ENCODE data around the gene EXD3. TPM values are rescaled to one million over a fixed set of nuclear protein-coding genes. Genes with fewer than 3 reads are reported as not detected.

Gene EXD3
- total and polyA plus RNA-seq, 2 of the 13 experiments (the other 11 are each of a cell fraction or from before 2014, with no cell fraction given): 2.7 to 4.8 TPM

GRCh38 chr9:137371946-137372651 lies 50.9 kb downstream of the EXD3 start:
- H3K27me3 ChIP-seq (ENCODE audit: control insufficient read depth in 1 of 2, insufficient read depth in 2 of 2, low read length in 2 of 2): peaks cover 3 to 7% of the 10 kb centered on the region in 2 experiments; a peak in 2 of 5 replicates
- H3K9me3 ChIP-seq (ENCODE audit: low read length): no peaks in the 10 kb centered on the region
- in situ Hi-C loops (cut with HindIII; ENCODE audit: extremely low pct_ligation_motif_present, low pct_unique_long_range_greater_than_20kb): no loop called here
- H3K79me2 ChIP-seq (ENCODE audit: insufficient read depth, low read length): no peaks in the 10 kb centered on the region
- no peak for TF ChIP-seq SKI (IDR thresholded peaks at IDR 0.05; ENCODE audit: partially characterized antibody)
- TF ChIP-seq RFX5 (IDR thresholded peaks at IDR 0.05; ENCODE audit: low read depth, low read length): no peak
- 0 out of 2 replicates have a peak, but pooled peaks have one; percentile 24 for TF ChIP-seq ZNF143 (CRISPR knock-in tag; IDR thresholded peaks at IDR 0.05)
- no peak for TF ChIP-seq DMTF1 (CRISPR knock-in tag; IDR thresholded peaks at IDR 0.05)
- TF ChIP-seq ZNF687 (CRISPR knock-in tag; IDR thresholded peaks at IDR 0.05): 0 out of 2 replicates have a peak, but pooled peaks have one; percentile 8
- CTCF ChIA-PET (ENCODE audit: low intra/inter-chr PET ratio, low total read pairs): no interaction called here
- H3K4me1 ChIP-seq (ENCODE audit: insufficient read depth, low read length): peaks cover 8% of the 10 kb centered on the region; the same call in 1 of the 2 replicates
- ATAC-seq: peak; percentile 7; the same call in 2 of the 3 replicates
- no peaks in the 10 kb centered on the region for H3K36me3 ChIP-seq (replicated peaks in 1 of 2; ENCODE audit: control insufficient read depth in 1 of 2, insufficient read depth in 2 of 2, low read length in 2 of 2)
- H3K4me2 ChIP-seq (ENCODE audit: low read depth, low read length): no peak overlapping the region
- H2AFZ ChIP-seq (ENCODE audit: low read length): no peak overlapping the region
- H3K4me3 ChIP-seq (replicated peaks in 1 of 3; ENCODE audit: insufficient read depth in 1 of 3, low read depth in 2 of 3, low read length in 3 of 3): no peak overlapping the region
- no peaks in the 10 kb centered on the region for H4K20me1 ChIP-seq (ENCODE audit: insufficient read depth, low read length)
- intact Hi-C loops (cut with micrococcal nuclease; ENCODE audit: unreplicated experiment): no loop called here
- no peak overlapping the region for H3K9ac ChIP-seq (ENCODE audit: insufficient read depth, low read depth, low read length)
- H3K27ac ChIP-seq (ENCODE audit: extremely low read length, insufficient read depth, low read length): no peak overlapping the region
- WGBS (ENCODE audit: low lambda C conversion rate): 73% methylated on average over 12 of the region's 25 CpGs
- FAIRE-seq: no peak
- POLR2A ChIA-PET: no interaction called here
- no peak for DNase-seq (ENCODE audit: low spot score)
- BruUV-seq (replicated peaks): no TSS peak
